K562 (cell line): ENCODE measurements around the gene PRAME. TPM values are rescaled to one million over a fixed set of nuclear protein-coding genes. Genes with fewer than 3 reads are reported as not detected.

ENCODE experiments used
- CEBPB ChIP-seq: fragments of 450-650 bp; IDR thresholded peaks from 2 replicates; pipeline ENCODE4 v1.6.1; 2016; ENCODE audit warnings: missing genetic modification characterization, missing compliant biosample characterization
- CSDE1 ChIP-seq, 2 experiments: fragments of 450-650 bp; IDR thresholded peaks; 2 replicates each; pipeline ENCODE4 v1.6.1; 2016; ENCODE audit warnings: mild to moderate bottlenecking in 1 of 2
- ELF4 ChIP-seq: fragments of 450-650 bp; formaldehyde crosslinking; IDR thresholded peaks from 2 replicates; pipeline ENCODE4 v1.4.0; 2022; ENCODE audit warnings: missing genetic modification characterization
- FOXK2 ChIP-seq, 2 experiments: fragments of 450-650 bp; IDR thresholded peaks in 1 of 2; conservative IDR thresholded peaks in 1 of 2; 2 replicates each; pipeline ENCODE4 v1.6.1; 2016; ENCODE audit warnings: low read depth in 2 of 2, mild to moderate bottlenecking in 1 of 2
- FUS ChIP-seq: fragments of 200-400 bp; formaldehyde crosslinking; optimal IDR thresholded peaks from 2 replicates; pipeline ENCODE3; 2017; ENCODE audit warnings: low read depth, low read length
- MCM3 ChIP-seq: fragments of 450-650 bp; IDR thresholded peaks from 2 replicates; pipeline ENCODE4 v1.6.1; 2016
- NCOA2 ChIP-seq, 2 experiments: fragments of 450-650 bp; IDR thresholded peaks; 2 replicates each; pipeline ENCODE4 v1.6.1; 2018; ENCODE audit warnings: mild to moderate bottlenecking in 2 of 2, moderate library complexity in 1 of 2; ENCODE audit not compliant: partially characterized antibody in 2 of 2
- NFIX ChIP-seq: fragments of 250-450 bp; sonication (Bioruptor Pico); IDR thresholded peaks from 2 replicates; pipeline ENCODE4 v1.4.0; 2020; ENCODE audit warnings: low read depth, mild to moderate bottlenecking, moderate library complexity
- NR2F6 ChIP-seq: fragments of 450-650 bp; formaldehyde crosslinking; IDR thresholded peaks from 2 replicates; pipeline ENCODE4 v1.4.0; 2020; ENCODE audit warnings: mild to moderate bottlenecking
- OTX1 ChIP-seq: fragments of 450-650 bp; formaldehyde crosslinking; IDR thresholded peaks from 2 replicates; pipeline ENCODE4 v1.4.0; 2022; ENCODE audit warnings: mild to moderate bottlenecking
- PHB2 ChIP-seq: fragments of 450-650 bp; IDR thresholded peaks from 2 replicates; pipeline ENCODE4 v1.6.1; 2017; ENCODE audit warnings: low read depth
- RBM15 ChIP-seq: fragments of 200-400 bp; formaldehyde crosslinking; IDR thresholded peaks from 2 replicates; pipeline ENCODE4 v1.6.1; 2018; ENCODE audit warnings: mild to moderate bottlenecking, low read length, moderate library complexity; ENCODE audit not compliant: insufficient read depth
- REST ChIP-seq, 2 experiments: fragments of 450-650 bp; formaldehyde crosslinking in 1 of 2; IDR thresholded peaks; 2 replicates each; pipeline versions ENCODE4 v1.4.0 to v1.6.1; 2014 to 2020; ENCODE audit warnings: mild to moderate bottlenecking in 2 of 2, borderline replicate concordance in 1 of 2, low read depth in 1 of 2
- TSC22D4 ChIP-seq: fragments of 450-650 bp; IDR thresholded peaks from 2 replicates; pipeline ENCODE4 v1.6.1; 2016; ENCODE audit warnings: missing genetic modification characterization, missing biosample characterization, control low read depth
- XRCC5 ChIP-seq: fragments of 200-400 bp; formaldehyde crosslinking; IDR thresholded peaks from 2 replicates; pipeline ENCODE4 v1.6.1; 2017; ENCODE audit warnings: low read depth, mild to moderate bottlenecking, low read length
- ZBTB26 ChIP-seq: fragments of 450-650 bp; formaldehyde crosslinking; IDR thresholded peaks from 2 replicates; pipeline ENCODE4 v1.4.0; 2022; ENCODE audit warnings: missing genetic modification characterization
- ZBTB5 ChIP-seq: fragments of 450-650 bp; IDR thresholded peaks from 2 replicates; pipeline ENCODE4 v1.6.1; 2017; ENCODE audit warnings: antibody characterized with exemption
- polyA plus RNA-seq, 8 experiments: library from polyadenylated mRNA; depleted of rRNA in 4 of 8; stranded (reverse) in 5 of 8; unstranded in 3 of 8; fragments of >200 nt; fragmentation: Nextera tagmentation in 2 of 8; fragmentation: Illumina TruSeq in 1 of 8; extraction: Ambion mirVana in 2 of 8; extraction: Trizol in 1 of 8; gene quantifications; 2 replicates each; pipeline versions ENCODE4 v1.2.1 to v1.2.3, GENCODE V29; 2011 to 2014; ENCODE audit warnings: inconsistent platforms in 1 of 8, missing spikeins in 1 of 8
- total RNA-seq, 7 experiments: library from RNA; depleted of rRNA in 6 of 7; stranded (reverse); fragments of >200 nt in 6 of 7; fragmentation: Illumina TruSeq in 2 of 7; extraction: Trizol in 2 of 7; gene quantifications; 2 replicates each; pipeline versions ENCODE4 v1.2.1 to v1.2.3, GENCODE V29; 2011 to 2021; ENCODE audit warnings: low replicate concordance in 1 of 7

PRAME gene
- total and polyA plus RNA-seq, 9 of the 15 experiments (the other 6 are each of a cell fraction or from before 2014, with no cell fraction given) = 662 to 2,141 (median 1,142) TPM

GRCh38 chr22:22571862-22572261 lies 12.8 kb upstream of the PRAME start (continued):
- TF ChIP-seq CEBPB (tag) (no peak), ZBTB26 (CRISPR knock-in tag) (peak; percentile 96), ELF4 (peak; percentile 89), OTX1 (CRISPR knock-in tag) (peak; percentile 98), RBM15 (no peak), NFIX (no peak), FUS (no peak), CSDE1 (IDR thresholded peaks at IDR 0.05) (peak in 1 of 2 experiments; percentile 87; a peak in 1 of 4 replicates), XRCC5 (no peak), FOXK2 (conservative IDR thresholded peaks at IDR 0.05 in 1 of 2, IDR thresholded peaks at IDR 0.05 in 1 of 2; ENCODE audit: low read depth in 2 of 2) (0 out of 4 replicates have a peak, but pooled peaks of 1 of the 2 experiments have one; percentile 18), NCOA2 (IDR thresholded peaks at IDR 0.05; ENCODE audit: partially characterized antibody in 2 of 2) (no peak), ZBTB5 (0 out of 2 replicates have a peak, but pooled peaks have one; percentile 56), MCM3 (peak; percentile 89), TSC22D4 (tag) (0 out of 2 replicates have a peak, but pooled peaks have one; percentile 70), NR2F6 (no peak), REST (IDR thresholded peaks at IDR 0.05; ENCODE audit: borderline replicate concordance) (no peak), REST (CRISPR knock-in tag; IDR thresholded peaks at IDR 0.05; ENCODE audit: low read depth) (no peak), PHB2 (peak; percentile 71; the same call in 1 of the 2 replicates)
